ENCODE data around the gene EIF5AL1.
"Not testable (repeated sequence)": the region's sequence is repeated elsewhere in the genome, so short reads cannot be mapped to it uniquely, and the experiment has no call there.

Gene EIF5AL1

DNA sequence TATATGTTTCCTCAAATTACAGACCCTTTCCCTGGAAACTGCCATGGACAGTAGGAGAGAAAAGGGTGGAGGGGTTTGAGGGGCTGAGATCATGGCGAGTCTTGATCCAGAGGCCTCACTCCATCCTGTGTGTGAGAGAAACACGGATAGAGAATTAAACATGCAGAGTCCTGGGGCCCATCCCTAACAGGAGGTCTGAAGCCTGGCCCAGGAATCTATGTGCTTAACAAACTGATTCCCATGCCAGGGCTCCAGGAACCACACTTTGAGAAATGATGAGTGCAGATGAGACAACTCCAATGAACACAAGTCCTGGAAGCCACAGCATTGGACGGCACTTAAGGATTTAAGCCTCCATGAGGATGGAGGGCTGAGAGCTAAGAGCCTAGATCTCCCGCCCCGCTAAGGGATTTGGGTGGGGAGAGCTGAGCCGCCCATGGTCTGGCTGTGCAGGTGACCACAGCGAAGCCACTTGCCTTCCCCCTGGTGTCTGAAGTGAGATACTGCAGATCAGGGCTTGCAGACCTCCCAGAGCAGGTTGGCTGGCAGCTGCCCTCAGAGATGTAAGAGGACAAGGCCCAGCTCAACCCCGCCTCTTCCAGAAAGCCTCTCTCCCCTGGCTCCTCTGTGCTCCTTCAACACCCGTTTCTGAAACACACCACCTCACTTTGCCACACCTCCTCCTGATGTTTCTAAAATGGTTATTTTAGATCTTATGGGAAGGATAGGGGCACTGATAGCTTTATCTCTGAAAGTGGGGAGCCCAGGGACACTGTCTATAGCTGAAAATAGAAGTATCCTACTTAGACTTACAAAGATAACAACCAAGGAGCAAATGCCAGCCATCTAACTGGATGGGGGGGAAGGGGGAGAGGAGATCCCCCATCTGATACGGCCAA is 24.8 kb upstream of the EIF5AL1 start:
- DNase-seq (ENCODE audit: low spot score), result peak; percentile 57

DNA sequence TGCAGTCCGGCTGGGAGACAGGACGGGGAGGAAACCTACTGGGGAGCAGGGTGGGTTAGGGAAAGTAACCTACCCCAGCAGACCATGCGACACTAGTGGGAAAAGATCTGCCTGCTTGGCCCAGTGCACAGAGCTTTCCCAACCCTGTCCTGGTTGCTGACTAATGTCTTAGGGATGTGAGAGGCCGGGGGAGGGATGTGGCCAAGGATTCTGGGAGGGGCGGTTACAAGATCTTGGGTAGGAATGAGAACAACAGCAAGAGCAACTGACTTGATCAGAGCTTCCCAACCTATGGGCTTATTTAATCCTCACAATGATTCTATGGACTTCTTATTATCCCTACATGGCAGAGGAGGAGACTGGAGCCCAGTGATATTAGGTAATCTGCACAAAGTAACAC is 24.0 kb upstream of the EIF5AL1 start:
- no peak for DNase-seq (ENCODE audit: low spot score)

DNA sequence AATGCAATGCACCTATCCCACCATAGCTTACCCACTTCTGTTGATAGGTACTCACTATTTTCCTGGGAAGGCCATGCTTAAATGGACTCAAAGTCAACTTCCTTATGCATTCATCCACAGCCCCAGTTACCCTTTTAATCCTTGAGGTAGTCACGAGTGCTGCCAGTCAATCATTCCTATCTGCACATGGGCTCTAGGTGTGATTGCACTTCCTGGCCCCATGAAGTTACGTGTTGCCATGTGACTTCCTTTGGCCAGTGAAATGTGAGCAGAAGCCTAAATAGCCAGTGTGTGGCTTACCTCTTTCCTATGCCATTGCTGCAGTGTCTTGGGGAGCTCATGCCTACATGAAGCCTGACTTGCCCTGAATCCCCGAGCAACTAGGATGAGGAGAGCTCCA is 23.5 kb upstream of the EIF5AL1 start:
- no peak for DNase-seq (ENCODE audit: low spot score)

DNA sequence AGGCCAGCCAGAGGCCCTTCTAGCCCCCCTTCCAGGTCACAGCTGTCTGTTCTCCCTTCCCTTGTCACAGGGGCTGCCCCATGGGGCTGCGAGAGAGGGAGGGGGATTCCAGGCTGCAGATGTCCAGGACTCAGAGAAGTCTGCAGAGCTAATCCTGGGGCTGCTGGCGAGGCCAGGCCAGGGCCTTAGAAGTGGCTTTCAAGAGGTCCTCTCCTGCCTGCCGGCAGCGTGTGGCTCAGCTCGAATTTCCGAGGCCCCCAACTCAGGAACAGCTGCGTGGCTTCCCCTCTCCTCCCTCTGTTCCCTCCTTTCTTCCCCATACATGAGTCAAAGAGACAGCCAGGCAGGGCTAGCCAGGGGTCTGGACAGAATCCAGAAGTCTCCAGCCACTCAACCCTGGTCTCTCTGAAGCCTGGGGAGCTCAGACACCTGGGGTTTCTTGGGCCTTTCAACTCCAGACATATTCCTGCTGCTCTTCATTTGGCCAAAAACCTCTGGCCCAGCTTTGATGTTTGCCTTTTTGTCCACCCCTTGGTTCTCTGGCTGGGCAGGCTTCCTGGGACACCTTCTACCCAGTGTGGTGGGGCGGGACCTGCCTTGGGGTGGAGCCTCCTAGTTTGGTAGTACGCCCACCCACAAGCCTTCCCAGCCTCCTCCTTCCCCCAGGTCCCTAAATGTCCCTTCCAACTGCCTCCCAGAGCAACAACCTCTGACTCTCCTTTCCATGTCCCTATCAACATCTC is 21.8 kb upstream of the EIF5AL1 start:
- DNase-seq (ENCODE audit: low spot score), result no peak

DNA sequence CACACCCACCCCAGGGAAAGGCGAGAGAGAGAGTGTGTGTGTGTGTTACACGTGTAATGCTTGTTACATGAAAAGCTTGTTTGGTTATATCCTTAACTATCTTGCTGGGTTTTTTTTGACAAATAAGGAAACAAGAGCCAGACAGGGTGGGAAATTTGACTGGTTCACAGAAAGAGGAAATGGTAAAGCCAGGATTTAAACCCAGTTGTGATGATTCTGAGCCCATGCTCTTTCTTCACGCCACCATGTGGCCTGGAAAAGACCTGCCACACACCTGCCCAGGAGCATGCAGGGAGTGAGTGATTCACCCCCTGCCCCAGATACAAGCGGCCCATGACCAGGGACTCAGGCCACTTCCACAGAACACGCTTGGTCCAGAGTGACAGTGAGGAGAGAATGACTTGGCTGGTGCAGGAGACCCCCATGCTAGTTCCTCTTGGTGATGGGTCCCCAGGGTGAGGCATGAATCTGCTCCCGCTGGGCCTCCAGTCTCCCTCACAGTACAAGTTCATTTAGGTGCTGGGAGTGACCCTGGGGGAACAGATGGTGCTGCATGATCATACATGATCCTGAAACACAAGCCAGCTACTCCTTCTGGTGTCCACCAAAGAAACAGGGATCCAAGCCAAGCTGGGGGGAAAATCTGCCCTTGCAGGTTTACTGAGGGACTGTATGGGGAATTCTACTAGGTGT is 21.0 kb upstream of the EIF5AL1 start:
- peak; percentile 16 for DNase-seq (ENCODE audit: low spot score)

DNA sequence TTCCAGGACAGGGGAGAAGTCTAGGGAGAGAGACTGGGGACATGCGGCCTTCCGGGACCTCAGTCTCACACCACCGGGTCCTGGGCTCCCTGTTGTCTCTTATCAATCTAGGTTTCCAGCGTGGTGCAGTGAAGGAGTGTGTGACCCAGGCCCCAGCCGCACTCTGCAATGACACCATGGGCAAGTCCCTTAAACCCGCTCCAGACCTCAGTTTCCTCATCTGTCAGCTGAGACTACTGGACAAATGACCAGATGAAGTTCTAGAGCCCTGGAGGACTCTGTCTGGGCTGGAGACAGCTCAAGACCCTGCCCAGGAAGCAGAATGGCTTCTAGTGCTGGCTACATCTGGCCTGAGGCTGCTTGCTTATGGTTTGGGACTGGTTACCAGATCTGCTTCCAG is 20.1 kb upstream of the EIF5AL1 start:
- no peak for DNase-seq (ENCODE audit: low spot score)

DNA sequence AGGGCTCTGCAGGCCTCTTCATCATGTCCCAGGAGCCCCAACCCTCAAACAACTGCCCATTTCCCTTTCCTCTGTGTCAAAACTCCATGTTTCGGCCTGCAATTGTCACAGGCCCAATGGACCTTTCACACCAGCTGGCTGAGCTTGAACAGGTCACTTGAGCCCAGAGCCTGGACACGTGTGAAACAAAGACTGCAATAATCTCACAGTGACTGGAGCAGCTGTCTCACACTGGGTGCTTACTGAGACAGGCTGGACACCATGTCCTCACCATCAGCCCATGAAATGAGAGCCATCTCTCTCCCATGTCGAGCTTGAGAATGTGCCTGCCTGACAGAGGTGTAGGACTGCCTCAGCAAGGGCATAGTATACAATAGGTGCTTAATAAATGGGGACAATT is 19.5 kb upstream of the EIF5AL1 start:
- no peak for DNase-seq (ENCODE audit: low spot score)

DNA sequence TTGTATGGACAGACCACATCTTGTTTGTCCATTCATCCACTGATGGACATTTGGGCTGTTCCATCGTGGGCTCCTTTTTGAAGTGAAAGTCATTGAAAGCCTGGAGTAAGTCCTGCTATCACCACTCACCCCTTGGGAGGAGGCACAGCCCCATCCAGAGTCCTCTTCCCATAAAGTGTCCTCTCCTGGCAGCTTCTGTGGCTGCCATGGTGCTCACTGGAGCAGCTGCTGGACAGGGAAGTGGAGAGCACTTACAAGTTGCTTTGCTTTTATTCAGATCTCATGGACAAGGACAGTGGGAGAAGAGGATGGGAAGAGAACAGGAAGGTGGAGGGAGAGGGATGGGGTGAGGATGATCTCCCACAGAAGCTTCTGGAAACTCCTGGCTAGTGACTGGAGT is 18.5 kb upstream of the EIF5AL1 start:
- no peak for DNase-seq (ENCODE audit: low spot score)

DNA sequence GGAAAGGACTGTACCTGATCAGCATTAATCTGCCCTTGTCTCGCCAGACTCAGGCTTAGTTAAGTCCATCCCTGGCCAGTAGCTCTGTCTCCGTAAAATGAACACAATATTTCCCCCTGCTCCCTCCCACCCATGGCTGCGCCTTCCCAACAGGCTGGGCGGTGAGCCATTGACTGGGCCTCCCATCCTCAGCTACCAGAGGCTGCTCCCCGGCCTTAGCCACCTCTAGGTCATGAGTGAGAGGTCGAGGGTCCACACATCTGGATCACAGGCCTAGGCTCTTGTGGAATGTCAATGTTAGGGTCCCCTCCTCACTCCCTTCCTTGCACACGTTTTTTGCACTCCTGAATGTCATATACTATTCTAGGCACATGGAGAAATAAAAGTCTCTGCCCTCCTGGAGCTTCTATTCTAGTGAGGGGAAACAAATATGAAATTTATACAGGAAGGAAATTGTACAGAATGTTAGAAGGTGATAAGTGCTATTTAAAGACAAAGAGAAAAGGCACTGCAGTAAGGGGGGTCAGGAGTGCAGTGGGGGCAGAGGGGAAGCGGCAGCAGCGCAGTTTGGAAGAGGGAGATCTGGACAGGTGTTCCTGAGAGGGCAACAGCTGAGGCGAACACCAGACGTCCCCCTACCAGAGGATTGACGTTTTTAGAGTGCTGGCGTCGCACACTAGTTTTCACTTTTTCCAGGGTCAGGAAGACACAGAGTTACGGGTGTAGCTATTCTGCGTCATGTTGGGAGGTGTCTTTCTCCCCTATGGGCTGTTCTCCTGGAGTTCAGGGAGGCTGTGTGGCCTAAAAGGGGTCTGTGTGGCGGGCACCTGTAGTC is 17.2 kb upstream of the EIF5AL1 start:
- no peak for DNase-seq (ENCODE audit: low spot score)

DNA sequence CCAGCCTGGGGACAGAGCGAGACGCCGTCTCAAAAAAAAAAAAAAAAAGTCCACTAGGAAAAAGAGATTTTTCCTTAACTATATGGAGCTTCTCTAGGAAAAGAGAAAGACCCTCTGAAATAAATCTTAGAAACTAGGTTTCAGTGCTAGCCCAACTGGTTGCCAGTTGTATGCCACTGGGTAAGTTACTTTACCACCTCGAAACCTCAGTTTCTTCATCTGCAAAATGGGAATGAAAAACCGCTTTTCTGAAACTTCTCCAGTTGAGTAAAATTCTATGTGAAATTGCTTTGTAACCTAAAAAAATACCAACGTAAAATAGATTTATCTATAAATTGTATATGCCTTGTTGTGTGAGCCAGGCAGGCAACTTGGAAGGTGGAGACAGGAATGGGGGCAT is 16.5 kb upstream of the EIF5AL1 start:
- no peak for DNase-seq (ENCODE audit: low spot score)

DNA sequence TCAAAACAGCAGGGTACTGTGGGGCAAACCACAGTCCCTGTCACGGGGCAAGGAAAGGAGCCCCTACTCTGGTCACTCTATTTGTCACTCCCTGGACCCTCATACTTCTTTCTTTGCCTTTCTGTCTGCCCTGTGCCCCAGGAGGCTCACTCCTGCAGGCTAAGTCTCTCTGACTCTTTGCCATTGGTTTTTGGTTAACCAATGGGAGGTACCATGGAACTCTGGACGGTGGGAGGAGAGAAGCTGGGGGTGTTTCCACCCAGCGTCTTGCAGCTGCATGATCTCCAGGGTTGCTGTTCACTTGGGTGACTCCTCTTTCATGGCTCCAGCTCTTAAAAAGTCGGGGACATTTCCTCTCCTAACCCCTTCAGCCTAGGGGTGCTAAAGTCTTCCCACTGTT is 15.4 kb upstream of the EIF5AL1 start:
- DNase-seq (ENCODE audit: low spot score), result no peak

DNA sequence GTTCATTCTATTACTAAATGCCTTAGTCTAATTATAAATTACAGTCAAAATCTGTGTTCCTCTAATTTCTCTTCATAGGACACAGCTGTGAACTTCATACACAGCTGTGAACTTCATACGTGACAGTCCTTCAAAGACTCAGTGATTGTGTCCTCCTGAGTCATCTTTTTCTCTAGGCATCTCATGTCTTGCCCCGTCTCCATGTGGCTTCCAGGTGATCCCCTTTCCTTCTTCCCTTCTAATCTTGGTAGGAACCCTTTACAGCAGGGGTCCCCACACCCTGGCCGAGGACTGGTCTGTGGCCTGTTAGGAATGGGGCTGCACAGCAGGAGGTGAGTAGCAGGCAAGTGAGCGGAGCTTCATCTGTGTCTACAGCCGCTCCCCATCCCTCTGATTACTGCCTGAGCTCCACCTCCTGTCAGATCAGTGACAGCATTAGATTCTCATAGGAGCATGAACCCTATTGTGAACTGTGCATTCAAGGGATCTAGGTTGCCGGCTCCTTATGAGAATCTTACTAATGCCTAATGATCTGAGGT is 14.0 kb upstream of the EIF5AL1 start:
- DNase-seq (ENCODE audit: low spot score), result no peak

DNA sequence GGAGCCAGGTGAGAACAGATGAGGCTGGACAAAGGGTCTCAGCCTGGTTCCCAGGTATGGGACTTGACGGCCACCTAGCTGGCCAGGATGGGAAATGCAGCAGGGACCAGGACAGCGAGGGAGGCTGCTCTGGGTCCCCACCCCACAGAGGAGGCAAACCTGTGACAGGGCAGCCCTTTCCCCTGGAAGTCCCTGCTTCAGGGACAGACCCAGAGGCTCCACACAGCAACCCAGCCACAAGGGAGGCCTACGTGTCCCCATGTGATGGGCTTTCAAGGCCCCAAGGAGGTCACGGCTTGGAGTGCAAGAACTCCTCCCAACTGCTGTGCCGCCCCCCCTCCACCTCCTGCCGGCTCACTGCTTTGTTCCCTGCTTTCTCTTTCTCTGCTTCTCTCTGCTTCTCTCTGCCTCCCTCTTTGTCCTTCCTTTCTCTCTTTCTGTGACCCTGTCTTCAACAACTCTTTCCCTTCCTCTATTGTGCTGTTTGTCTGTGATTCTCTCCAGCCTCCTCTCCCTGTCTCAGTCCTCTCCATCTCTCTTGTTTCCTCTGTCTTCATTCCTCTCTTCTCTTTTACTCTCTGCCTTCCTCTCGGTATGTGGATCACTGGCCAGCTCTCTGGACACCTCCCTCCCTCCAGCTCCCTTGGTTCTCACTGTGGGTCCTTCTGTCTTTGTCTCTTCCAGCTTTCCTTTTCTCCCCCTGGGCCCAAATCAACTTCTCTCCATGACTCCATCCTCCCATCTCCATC is 9.6 kb upstream of the EIF5AL1 start:
- DNase-seq (ENCODE audit: low spot score), result peak; percentile 9

DNA sequence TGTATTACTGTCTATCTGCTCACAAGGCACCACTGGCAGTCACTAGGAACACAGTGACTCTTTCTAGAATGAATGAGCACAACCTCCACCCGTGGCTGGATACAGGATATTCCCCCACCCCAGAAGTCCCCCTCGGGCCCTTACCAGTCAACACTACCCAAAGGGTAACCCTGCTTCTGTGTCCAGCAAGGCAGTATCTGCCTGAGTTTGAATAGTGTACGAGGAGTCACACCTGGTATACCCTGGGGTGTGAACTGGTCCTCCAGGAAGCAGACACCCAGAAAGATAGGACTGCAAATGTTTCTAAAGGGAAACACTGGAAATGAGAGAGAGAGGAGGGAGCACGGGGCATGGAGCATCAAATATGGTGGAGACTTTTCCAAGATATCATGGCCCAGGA is 8.5 kb upstream of the EIF5AL1 start:
- not testable (repeated sequence) for DNase-seq (ENCODE audit: low spot score)

DNA sequence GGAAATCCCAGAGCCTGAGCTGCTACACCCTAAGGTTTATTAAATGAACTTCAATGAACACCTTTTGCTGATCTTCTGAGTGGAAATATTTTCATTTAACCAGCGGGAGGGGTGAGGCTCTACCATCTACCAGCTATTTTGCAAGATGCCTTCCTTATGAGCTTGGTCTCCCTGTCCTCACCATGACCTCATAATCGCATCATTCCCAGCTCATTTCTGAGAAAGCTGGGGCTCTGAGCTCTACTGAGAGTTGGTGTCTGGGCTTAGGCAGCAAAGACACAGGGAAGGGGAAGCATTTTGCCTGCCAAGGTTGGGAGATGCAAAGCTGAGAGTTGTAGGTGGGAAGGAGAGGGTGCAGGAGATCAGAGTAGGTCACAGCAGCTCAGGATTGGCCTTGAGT is 7.8 kb upstream of the EIF5AL1 start:
- not testable (repeated sequence) for DNase-seq (ENCODE audit: low spot score)

DNA sequence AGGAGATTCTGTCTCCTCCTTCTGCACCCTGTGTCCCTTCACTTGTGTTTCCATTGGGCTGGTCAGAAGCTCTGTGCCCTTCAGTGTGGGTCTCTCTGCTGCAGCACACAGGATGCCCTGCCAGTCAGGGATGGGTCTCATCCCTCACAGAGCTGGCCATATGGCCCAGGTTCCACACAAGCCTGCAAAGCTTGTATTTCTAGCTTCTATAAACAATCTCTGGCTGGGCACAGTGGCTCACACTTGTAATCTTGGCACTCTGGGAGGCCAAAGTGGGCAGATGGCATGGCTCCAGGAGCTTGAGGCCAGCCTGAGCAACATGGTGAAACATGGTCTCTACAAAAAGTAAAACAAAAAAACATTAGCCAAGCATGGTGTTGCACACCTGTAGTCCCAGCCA is 7.0 kb upstream of the EIF5AL1 start:
- peak; percentile 79 for DNase-seq (ENCODE audit: low spot score)

DNA sequence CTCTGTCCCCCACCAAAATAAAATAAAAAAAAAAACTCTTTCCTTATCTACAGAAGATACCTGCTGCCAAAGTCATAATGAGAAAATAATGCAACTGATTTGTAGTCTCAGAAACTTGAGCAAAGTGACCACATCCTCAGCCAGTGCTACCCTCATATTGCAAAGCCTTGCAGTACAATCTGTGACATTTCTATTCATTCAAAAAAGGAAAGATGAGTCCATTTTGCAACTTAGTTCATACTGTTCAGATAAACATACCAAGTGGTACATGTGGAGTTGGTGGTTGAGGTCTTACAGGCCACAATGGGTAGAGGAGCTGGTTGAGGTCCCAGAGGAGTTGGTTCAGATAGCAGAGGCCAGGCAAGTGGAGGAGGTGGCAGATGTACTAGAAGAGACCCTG is 6.5 kb upstream of the EIF5AL1 start:
- DNase-seq (ENCODE audit: low spot score), result no peak

DNA sequence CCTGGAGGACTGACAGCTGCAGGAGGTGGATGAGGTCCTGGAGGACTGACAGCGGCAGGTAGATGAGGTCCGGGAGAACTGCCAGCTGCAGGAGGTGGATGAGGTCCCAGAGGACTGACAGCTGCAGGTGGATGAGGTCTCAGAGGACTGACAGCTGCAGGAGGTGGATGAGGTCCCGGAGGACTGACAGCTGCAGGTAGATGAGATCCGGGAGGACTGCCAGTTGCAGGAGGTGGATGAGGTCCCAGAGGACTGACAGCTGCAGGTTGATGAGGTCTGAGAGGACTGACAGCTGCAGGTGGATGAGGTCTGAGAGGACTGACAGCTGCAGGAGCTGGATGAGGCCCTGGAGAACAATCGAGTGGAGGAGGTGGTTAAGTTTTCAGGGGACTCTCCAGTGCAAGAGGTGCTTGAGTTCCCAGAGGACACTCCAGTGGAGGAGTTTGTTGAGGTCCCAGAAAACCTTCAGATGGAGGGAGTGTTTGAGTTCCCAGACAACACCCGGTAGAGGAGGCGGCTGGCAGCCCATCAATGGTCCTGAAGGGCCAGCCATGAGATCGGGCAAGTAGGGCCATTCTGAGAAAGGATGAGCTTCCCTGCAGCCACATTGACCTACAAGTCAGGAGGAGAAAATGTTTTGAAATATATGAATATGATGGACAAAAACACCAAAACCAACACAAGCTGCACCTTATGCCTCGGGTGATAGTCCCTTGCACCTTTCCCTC is 4.7 kb upstream of the EIF5AL1 start:
- DNase-seq (ENCODE audit: low spot score), result no peak

DNA sequence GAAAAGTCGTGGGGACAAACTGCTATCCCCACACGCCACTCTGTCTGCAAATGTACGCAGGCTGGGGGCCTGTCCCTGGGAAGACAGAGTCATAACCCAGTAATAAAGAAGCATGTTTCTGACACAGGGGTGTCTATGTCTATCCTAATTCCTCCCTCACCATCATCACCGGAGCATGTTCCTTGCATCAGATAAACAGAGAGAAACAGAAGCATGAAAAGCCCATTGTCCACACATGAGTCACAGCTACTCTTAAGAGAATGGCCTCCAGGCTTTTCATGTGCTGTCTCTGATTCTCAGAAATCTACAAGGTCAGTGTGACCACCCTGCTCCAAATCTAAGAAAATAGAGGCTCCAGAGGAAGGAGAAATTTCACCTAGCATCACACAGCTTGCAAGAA is 4.1 kb upstream of the EIF5AL1 start:
- DNase-seq (ENCODE audit: low spot score), result not testable (repeated sequence)

DNA sequence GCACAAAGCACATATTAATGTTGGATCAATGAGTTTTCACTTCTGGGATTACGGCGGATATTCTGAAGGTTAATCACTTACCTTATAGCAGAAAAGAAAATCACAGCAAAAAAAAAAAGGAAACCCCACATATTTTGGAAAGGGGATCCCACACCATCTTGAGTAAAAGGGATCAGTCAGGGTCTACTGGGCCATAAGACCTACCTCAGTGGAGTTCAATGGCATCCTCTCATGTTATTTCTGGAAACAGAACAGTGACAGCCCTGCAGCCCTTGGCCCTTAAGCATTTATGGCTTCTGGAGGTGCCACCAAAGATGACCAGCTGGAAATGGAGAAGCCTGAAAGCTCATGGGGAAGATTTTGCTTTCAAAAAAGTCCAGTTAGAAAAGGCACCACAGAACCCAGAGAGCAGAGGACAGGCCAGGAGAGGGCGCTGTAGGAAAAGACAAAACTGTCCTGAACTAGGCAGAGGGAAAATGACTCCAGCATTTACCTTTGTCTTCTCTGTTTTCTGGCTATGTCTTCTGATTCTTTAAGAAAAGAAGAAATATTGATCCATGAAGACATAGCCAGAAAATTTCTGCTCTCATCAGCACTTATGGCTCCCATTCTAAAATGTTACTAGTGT is 2.9 kb upstream of the EIF5AL1 start:
- not testable (repeated sequence) for DNase-seq (ENCODE audit: low spot score)
